HL-60 (cell line): ENCODE data around the gene RYR3.
"Not testable (repeated sequence)": the region's sequence is repeated elsewhere in the genome, so short reads cannot be mapped to it uniquely, and the experiment has no call there.

Source experiments
- DNase-seq, 2 experiments: peaks; one replicate each; pipeline ENCODE4 v3.0.0-alpha.2; 2010 to 2020; ENCODE audit warnings: low read depth in 1 of 2, low spot score in 1 of 2
- H3K27ac ChIP-seq: fragments of 250-450 bp; sonication (Bioruptor Pico); replicated peaks from 2 replicates; pipeline ENCODE4 v1.5.1; 2020; ENCODE audit warnings: mild to moderate bottlenecking, moderate library complexity
- H3K27me3 ChIP-seq: fragments of 250-450 bp; sonication (Bioruptor Pico); 2 replicates; pipeline ENCODE4 v1.5.1; 2021; ENCODE audit warnings: mild to moderate bottlenecking, moderate library complexity; ENCODE audit not compliant: insufficient read depth, poor library complexity, severe bottlenecking
- H3K4me3 ChIP-seq: replicated peaks from 2 replicates; pipeline ENCODE4 v1.5.1; 2011; ENCODE audit warnings: mild to moderate bottlenecking, control low read depth, low read length; ENCODE audit not compliant: insufficient read depth
- CTCF ChIP-seq: IDR thresholded peaks from one replicate; pipeline ENCODE4 v1.5.1; 2011; ENCODE audit warnings: low read length, control low read depth, inconsistent platforms; ENCODE audit not compliant: insufficient read depth
- GABPA ChIP-seq: IDR thresholded peaks from 2 replicates; pipeline ENCODE4 v1.6.1; 2012; ENCODE audit warnings: low read depth
- POLR2AphosphoS5 ChIP-seq: IDR thresholded peaks from 2 replicates; pipeline ENCODE4 v1.6.1; 2012; ENCODE audit warnings: low read depth
- REST ChIP-seq: IDR thresholded peaks from 2 replicates; pipeline ENCODE4 v1.6.1; 2012; ENCODE audit warnings: low read depth; ENCODE audit not compliant: insufficient replicate concordance
- SPI1 ChIP-seq: IDR thresholded peaks from 2 replicates; pipeline ENCODE4 v1.6.1; 2012; ENCODE audit warnings: low read depth, mild to moderate bottlenecking, borderline replicate concordance

The RYR3 gene

GRCh38 chr15:33813891-33814290 is 503.1 kb downstream of the RYR3 start:
- DNase-seq = no peak
- TF ChIP-seq SPI1 (no peak), CTCF (no peak)
- no peaks in the 10 kb centered on the region for H3K27me3 ChIP-seq
- H3K27ac ChIP-seq = no peak overlapping the region
- no peak overlapping the region for H3K4me3 ChIP-seq

GRCh38 chr15:33819499-33819898 is 508.7 kb downstream of the RYR3 start:
- not testable (repeated sequence) for H3K27me3 ChIP-seq, DNase-seq, H3K27ac ChIP-seq, H3K4me3 ChIP-seq

GRCh38 chr15:33822479-33822878 is 511.7 kb downstream of the RYR3 start:
- TF ChIP-seq SPI1 = no peak
- no peak for TF ChIP-seq CTCF
- no peak for TF ChIP-seq POLR2AphosphoS5
- no peak for TF ChIP-seq GABPA
- TF ChIP-seq REST = no peak
- Histone ChIP-seq H3K27ac (no peak overlapping the region), H3K27me3 (peaks cover 5% of the 10 kb centered on the region), H3K4me3 (no peak overlapping the region)
- DNase-seq = no peak

GRCh38 chr15:33823119-33823518 is 512.4 kb downstream of the RYR3 start:
- no peak for DNase-seq
- Histone ChIP-seq H3K27ac (no peak overlapping the region), H3K4me3 (no peak overlapping the region), H3K27me3 (peaks cover 7% of the 10 kb centered on the region)
- TF ChIP-seq GABPA = no peak
- no peak for TF ChIP-seq REST
- no peak for TF ChIP-seq POLR2AphosphoS5
- no peak for TF ChIP-seq CTCF
- TF ChIP-seq SPI1 = no peak
